OCI-LY1 (cell line): ENCODE results near the gene RBM44.
"Not testable (repeated sequence)": the region's sequence is repeated elsewhere in the genome, so short reads cannot be mapped to it uniquely, and the experiment has no call there.

Experiments used
- H2AFZ ChIP-seq: fragments of 200-600 bp; sonication (generic), shearing (Covaris generic); 2 replicates; pipeline ENCODE4 v1.6.0; 2014; ENCODE audit warnings: antibody characterized with exemption, mild to moderate bottlenecking, low read length
- H3F3A ChIP-seq: fragments of 200-600 bp; sonication (generic), shearing (Covaris generic); 2 replicates; pipeline ENCODE4 v1.6.0; 2014; ENCODE audit warnings: mild to moderate bottlenecking, antibody characterized with exemption, low read length, moderate library complexity; ENCODE audit not compliant: insufficient read depth
- H3K27ac ChIP-seq: fragments of 200-600 bp; sonication (generic); 2 replicates; pipeline ENCODE4 v1.5.1; 2014; ENCODE audit warnings: low read length, mixed run types, mild to moderate bottlenecking, low read depth; ENCODE audit not compliant: poor library complexity, severe bottlenecking
- H3K27me3 ChIP-seq: fragments of 200-600 bp; sonication (generic); 2 replicates; pipeline ENCODE4 v1.6.0; 2014; ENCODE audit warnings: antibody characterized with exemption, mild to moderate bottlenecking, low read length, moderate library complexity; ENCODE audit not compliant: insufficient read depth
- H3K36me3 ChIP-seq: fragments of 200-600 bp; sonication (generic); 2 replicates; pipeline ENCODE4 v1.6.1; 2014; ENCODE audit warnings: mild to moderate bottlenecking, antibody characterized with exemption, low read length, moderate library complexity, mixed read lengths; ENCODE audit not compliant: insufficient read depth
- H3K4me1 ChIP-seq: fragments of 200-600 bp; sonication (generic); 2 replicates; pipeline ENCODE4 v1.5.1; 2014; ENCODE audit warnings: mild to moderate bottlenecking, low read length, moderate library complexity; ENCODE audit not compliant: insufficient read depth, severe bottlenecking
- H3K4me2 ChIP-seq: fragments of 200-600 bp; sonication (generic), shearing (Covaris generic); 2 replicates; pipeline ENCODE4 v1.6.1; 2014; ENCODE audit warnings: low read length
- H3K4me3 ChIP-seq: fragments of 200-600 bp; sonication (generic); 2 replicates; pipeline ENCODE4 v1.5.1; 2014; ENCODE audit warnings: low read length, low read depth, mild to moderate bottlenecking, mixed read lengths; ENCODE audit not compliant: poor library complexity, severe bottlenecking
- H3K79me2 ChIP-seq: fragments of 200-600 bp; shearing (Covaris generic); 2 replicates; pipeline ENCODE4 v1.6.1; 2016; ENCODE audit warnings: mixed run types, low read length, mixed read lengths; ENCODE audit not compliant: insufficient read depth
- H3K9ac ChIP-seq: fragments of 200-600 bp; sonication (generic), shearing (Covaris generic); 2 replicates; pipeline ENCODE4 v1.6.1; 2014; ENCODE audit warnings: mild to moderate bottlenecking, low read length, mixed read lengths
- H3K9me2 ChIP-seq: fragments of 200-600 bp; sonication (generic), shearing (Covaris generic); 2 replicates; pipeline ENCODE4 v1.6.1; 2014; ENCODE audit warnings: low read depth, mild to moderate bottlenecking, low read length, mixed read lengths
- H3K9me3 ChIP-seq: fragments of 200-600 bp; shearing (Covaris generic); 2 replicates; pipeline ENCODE4 v1.6.1; 2014; ENCODE audit warnings: low read length, mixed read lengths
- H4K20me1 ChIP-seq: fragments of 200-600 bp; sonication (generic), shearing (Covaris generic); 2 replicates; pipeline ENCODE4 v1.6.0; 2016; ENCODE audit warnings: mild to moderate bottlenecking, low read length; ENCODE audit not compliant: insufficient read depth
- CTCF ChIP-seq: fragments of 200-600 bp; sonication (generic), shearing (Covaris generic); IDR thresholded peaks from 2 replicates; pipeline ENCODE4 v1.5.1; 2017; ENCODE audit warnings: mild to moderate bottlenecking, antibody characterized with exemption, low read length, moderate library complexity, mixed read lengths
- EZH2 ChIP-seq: fragments of 200-600 bp; sonication (generic), shearing (Covaris generic); IDR thresholded peaks from 2 replicates; pipeline ENCODE4 v1.8.0; 2017; ENCODE audit warnings: borderline replicate concordance, mixed run types, mild to moderate bottlenecking, antibody characterized with exemption, low read length, moderate library complexity, mixed read lengths

Gene RBM44

GRCh38 chr2:237866101-237866621 lies 67.6 kb downstream of the RBM44 start:
- Histone ChIP-seq H3K9ac (no peak overlapping the region), H3K4me1 (no peaks in the 10 kb centered on the region), H3K27ac (no peak overlapping the region), H3F3A (no peaks in the 10 kb centered on the region), H3K79me2 (no peaks in the 10 kb centered on the region), H3K9me2 (no peaks in the 10 kb centered on the region), H2AFZ (no peak overlapping the region), H3K4me3 (no peak overlapping the region), H3K27me3 (peaks cover 10% of the 10 kb centered on the region; the same call in 1 of the 2 replicates), H3K4me2 (no peak overlapping the region), H4K20me1 (no peaks in the 10 kb centered on the region), H3K36me3 (no peaks in the 10 kb centered on the region), H3K9me3 (no peaks in the 10 kb centered on the region)
- TF ChIP-seq CTCF (no peak), EZH2 (no peak)

DNA sequence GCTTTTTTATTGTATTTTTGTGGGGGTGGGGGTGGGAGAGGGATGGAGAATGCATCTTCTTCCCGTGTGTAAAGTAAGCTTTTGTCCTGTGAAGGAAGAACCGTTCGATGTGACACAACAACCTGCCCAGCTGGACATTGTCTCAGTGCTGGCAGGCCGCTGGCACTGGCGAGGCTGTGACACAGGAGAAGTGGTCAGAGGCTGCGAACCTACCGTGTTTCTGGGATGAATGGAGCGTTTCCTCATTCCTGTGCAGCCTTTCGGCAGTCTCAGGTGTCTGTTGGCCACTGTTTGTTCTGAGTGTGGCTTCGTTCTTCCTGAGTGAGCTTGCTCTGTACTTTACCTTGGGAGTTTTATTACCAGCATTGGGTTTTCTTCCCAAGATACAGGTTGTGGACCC lies 68.9 kb downstream of the RBM44 start:
- Histone ChIP-seq H4K20me1 (no peaks in the 10 kb centered on the region), H3K79me2 (no peaks in the 10 kb centered on the region), H3K36me3 (no peaks in the 10 kb centered on the region), H3K27ac (no peak overlapping the region), H3K27me3 (peaks cover 10% of the 10 kb centered on the region; the same call in 1 of the 2 replicates), H3K4me2 (no peak overlapping the region), H3K9me2 (no peaks in the 10 kb centered on the region), H2AFZ (no peak overlapping the region), H3F3A (no peaks in the 10 kb centered on the region), H3K4me1 (no peaks in the 10 kb centered on the region), H3K4me3 (no peak overlapping the region), H3K9me3 (no peaks in the 10 kb centered on the region), H3K9ac (no peak overlapping the region)
- no peak for TF ChIP-seq CTCF
- TF ChIP-seq EZH2, result no peak

DNA sequence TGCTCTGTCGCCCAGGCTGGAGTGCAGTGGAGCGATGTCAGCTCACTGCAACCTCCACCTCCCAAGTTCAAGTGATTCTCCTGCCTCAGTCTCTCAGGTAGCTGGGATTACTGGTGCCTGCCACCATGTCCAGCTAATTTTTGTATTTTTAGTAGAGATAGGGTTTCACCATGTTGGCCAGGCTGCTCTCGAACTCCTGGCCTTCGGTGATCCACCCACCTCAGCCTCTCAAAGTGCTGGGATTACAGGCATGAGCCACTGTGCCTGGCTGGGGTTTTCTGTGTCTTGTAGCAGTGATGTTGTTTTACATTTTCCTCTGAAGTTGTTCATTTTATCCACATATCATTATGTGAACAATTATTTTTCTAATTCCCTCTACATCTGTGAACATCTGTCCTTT lies 69.5 kb downstream of the RBM44 start:
- H4K20me1 ChIP-seq, H3K9me2 ChIP-seq, H3K27me3 ChIP-seq, H3K9ac ChIP-seq, H2AFZ ChIP-seq, H3K27ac ChIP-seq, H3F3A ChIP-seq, H3K4me2 ChIP-seq, H3K4me3 ChIP-seq, H3K4me1 ChIP-seq, H3K79me2 ChIP-seq, H3K9me3 ChIP-seq, H3K36me3 ChIP-seq: not testable (repeated sequence)

- no peak overlapping the region for H3K4me3 ChIP-seq
- no peaks in the 10 kb centered on the region for H4K20me1 ChIP-seq
- H3K27me3 ChIP-seq, result peaks cover 4% of the 10 kb centered on the region; the same call in 1 of the 2 replicates
- H3K4me2 ChIP-seq, result no peak overlapping the region
- no peaks in the 10 kb centered on the region for H3K9me2 ChIP-seq
- no peaks in the 10 kb centered on the region for H3K4me1 ChIP-seq
- H3F3A ChIP-seq, result no peaks in the 10 kb centered on the region
- no peaks in the 10 kb centered on the region for H3K79me2 ChIP-seq
- no peak for TF ChIP-seq CTCF
- H3K9ac ChIP-seq, result no peak overlapping the region
- no peaks in the 10 kb centered on the region for H3K9me3 ChIP-seq
- H2AFZ ChIP-seq, result no peak overlapping the region
- no peaks in the 10 kb centered on the region for H3K36me3 ChIP-seq
- no peak overlapping the region for H3K27ac ChIP-seq
These were observed 70.2 kb downstream of the RBM44 start for GRCh38 chr2:237868631-237869342.
